ENCODE measurements around the gene KMT2D.

Gene KMT2D

GRCh38 chr12:49037111-49037946 is 23.3 kb downstream of the KMT2D start:
- TF ChIP-seq, protein P1, sequence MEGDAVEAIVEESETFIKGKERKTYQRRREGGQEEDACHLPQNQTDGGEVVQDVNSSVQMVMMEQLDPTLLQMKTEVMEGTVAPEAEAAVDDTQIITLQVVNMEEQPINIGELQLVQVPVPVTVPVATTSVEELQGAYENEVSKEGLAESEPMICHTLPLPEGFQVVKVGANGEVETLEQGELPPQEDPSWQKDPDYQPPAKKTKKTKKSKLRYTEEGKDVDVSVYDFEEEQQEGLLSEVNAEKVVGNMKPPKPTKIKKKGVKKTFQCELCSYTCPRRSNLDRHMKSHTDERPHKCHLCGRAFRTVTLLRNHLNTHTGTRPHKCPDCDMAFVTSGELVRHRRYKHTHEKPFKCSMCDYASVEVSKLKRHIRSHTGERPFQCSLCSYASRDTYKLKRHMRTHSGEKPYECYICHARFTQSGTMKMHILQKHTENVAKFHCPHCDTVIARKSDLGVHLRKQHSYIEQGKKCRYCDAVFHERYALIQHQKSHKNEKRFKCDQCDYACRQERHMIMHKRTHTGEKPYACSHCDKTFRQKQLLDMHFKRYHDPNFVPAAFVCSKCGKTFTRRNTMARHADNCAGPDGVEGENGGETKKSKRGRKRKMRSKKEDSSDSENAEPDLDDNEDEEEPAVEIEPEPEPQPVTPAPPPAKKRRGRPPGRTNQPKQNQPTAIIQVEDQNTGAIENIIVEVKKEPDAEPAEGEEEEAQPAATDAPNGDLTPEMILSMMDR (IDR thresholded peaks at IDR 0.05; ENCODE audit: low read depth, low read length, missing control alignments) = no peak
- in situ Hi-C loops (cut with HindIII; ENCODE audit: low sequenced_read_pairs) = no loop called here
- H3K4me3 ChIP-seq (ENCODE audit: low read depth, low read length) = no peak overlapping the region
- no peak for DNase-seq (ENCODE audit: low read depth)

GRCh38 chr12:49036029-49036428 is 24.6 kb downstream of the KMT2D start:
- in situ Hi-C loops (cut with HindIII; ENCODE audit: low sequenced_read_pairs) = no loop called here
- TF ChIP-seq, protein P1 (IDR thresholded peaks at IDR 0.05; ENCODE audit: low read depth, low read length, missing control alignments) = no peak
- no peak overlapping the region for H3K4me3 ChIP-seq (ENCODE audit: low read depth, low read length)
- DNase-seq (ENCODE audit: low read depth) = no peak

DNA sequence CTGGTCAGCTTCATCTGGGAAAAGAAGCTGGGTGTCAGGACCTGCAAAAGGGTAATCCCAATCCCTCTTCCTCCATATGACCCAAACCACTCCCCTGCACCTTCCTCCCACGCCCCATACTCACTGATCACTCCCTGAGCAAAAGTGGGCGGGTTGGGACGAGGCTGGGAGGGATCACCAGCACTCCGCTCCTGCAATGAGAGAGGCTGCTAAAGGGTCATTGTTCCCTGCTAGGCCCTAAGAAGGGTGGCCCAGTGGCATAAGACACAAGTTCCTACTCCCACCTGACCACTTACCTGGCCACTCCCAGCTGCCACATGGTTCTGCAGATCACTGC is 26.3 kb downstream of the KMT2D start:
- in situ Hi-C loops (cut with HindIII; ENCODE audit: low sequenced_read_pairs) = no loop called here
- DNase-seq (ENCODE audit: low read depth) = no peak
- TF ChIP-seq, protein P1 (IDR thresholded peaks at IDR 0.05; ENCODE audit: low read depth, low read length, missing control alignments) = no peak
- no peak overlapping the region for H3K4me3 ChIP-seq (ENCODE audit: low read depth, low read length)

DNA sequence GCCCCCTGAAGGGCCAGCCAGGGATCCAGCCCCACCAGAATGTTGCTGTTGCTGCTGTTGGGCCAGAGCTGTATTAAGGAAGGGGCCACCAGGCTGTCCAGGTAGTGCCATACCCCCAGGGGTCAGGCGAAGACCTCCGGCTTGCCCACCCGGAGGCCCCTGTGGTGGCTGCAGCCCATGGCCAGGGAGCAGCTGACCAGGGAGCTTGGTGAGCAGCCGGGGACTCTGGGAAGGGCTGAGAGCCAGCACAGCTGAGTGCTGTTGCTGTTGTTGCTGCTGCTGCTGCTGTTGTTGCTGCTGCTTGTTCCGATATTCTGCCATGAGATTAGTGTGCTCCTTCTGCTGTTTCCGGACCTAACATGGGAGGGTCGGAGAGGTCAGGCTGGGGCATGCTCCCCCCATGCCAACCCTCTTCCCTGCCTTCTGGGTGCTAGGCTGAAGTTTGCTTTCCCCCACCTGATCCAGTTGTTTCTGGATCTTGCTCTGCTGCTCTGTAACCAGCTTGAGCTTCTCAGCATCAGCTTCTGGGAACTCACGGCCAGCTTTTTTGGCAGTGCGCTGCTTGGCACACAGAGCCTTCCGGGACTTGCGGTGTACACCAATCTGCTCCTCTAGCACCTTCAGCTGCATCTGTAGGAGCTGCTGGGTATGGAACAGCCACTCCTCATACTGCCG is 26.8 kb downstream of the KMT2D start:
- no peak overlapping the region for H3K4me3 ChIP-seq (ENCODE audit: low read depth, low read length)
- DNase-seq (ENCODE audit: low read depth) = no peak
- in situ Hi-C loops (cut with HindIII; ENCODE audit: low sequenced_read_pairs) = no loop called here
- TF ChIP-seq, protein P1 (IDR thresholded peaks at IDR 0.05; ENCODE audit: low read depth, low read length, missing control alignments) = no peak

DNA sequence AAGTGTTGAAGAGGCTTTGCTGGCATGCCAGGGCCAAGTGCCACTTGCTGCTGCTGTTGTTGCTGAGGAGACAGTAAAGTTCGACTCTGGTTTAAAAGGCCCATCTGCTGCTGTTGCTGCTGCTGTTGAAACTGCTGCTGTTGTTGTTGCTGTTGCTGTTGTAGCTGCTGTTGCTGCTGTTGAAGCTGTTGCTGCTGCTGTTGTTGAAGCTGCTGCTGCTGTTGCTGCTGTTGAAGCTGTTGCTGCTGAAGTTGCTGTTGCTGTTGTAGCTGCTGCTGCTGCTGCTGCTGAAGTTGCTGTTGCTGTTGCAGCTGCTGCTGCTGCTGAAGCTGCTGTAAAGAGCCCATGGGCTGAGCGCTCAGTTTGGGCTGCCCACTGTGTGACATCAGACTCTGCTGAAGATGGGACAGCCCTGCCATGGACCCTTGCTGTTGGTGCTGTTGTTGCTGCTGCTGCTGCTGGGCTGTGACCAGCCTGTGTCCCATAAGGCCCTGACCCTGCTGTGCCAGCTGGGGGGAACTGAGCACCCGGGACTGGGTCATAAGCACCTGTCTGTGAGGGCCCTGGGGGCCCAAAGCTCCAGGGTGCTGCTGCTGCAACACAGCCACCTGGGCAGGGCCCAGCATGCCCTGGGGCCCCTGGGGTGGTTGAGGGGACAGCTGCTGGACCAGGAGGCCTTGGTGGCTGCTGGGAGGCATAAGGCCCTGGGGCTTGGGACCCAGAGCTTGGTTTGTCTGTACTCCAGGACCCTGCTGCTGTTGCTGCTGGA is 27.7 kb downstream of the KMT2D start:
- DNase-seq (ENCODE audit: low read depth) = no peak
- TF ChIP-seq, protein P1 (IDR thresholded peaks at IDR 0.05; ENCODE audit: low read depth, low read length, missing control alignments) = no peak
- in situ Hi-C loops (cut with HindIII; ENCODE audit: low sequenced_read_pairs) = no loop called here
- no peak overlapping the region for H3K4me3 ChIP-seq (ENCODE audit: low read depth, low read length)

DNA sequence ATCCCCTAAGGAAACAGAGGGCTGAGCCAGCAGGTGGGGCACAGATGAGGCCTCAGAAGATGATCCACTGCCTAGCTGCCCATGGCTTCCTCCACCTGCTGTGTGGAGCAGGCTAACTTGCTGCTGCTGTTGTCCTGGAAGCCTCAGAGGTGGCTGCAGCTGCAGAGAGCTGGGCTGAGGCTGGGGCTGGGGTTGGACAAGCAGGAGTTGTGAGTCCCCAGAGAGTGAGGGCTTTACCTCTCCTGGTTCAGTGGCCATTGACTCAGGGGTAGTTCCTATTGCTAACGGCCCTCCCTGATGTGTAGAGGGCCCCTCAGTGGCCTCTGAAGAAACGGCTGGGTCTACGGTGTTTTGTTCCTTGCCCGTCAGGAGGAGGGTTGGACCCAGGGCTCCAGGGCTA is 28.3 kb downstream of the KMT2D start:
- DNase-seq (ENCODE audit: low read depth) = no peak
- in situ Hi-C loops (cut with HindIII; ENCODE audit: low sequenced_read_pairs) = no loop called here
- no peak overlapping the region for H3K4me3 ChIP-seq (ENCODE audit: low read depth, low read length)
- TF ChIP-seq, protein P1 (IDR thresholded peaks at IDR 0.05; ENCODE audit: low read depth, low read length, missing control alignments) = no peak

Measured in astrocyte of the cerebellum (primary cell).